WTC11 (cell line): Measurements from ENCODE around the gene OCA2. TPM values are rescaled to one million over a fixed set of nuclear protein-coding genes. Genes with fewer than 3 reads are reported as not detected.
A peak's percentile ranks its signal among the peaks of the same experiment; 100 is the strongest.

Experiments
- ATAC-seq: fragments of 200-7000 bp; cut with Tn5 transposase; 2 replicates; pipeline ENCODE4 v1.10.0; 2021; ENCODE audit warnings: mild to moderate bottlenecking, moderate library complexity
- CTCF ChIA-PET: fragments of 300-600 bp; sonication (Branson Sonifier 250); formaldehyde crosslinking; loops from one replicate; lab custom pipeline; 2021; ENCODE audit warnings: antibody characterized with exemption; lab: Charles Lee
- POLR2A ChIA-PET: fragments of 350-600 bp; sonication (Branson Sonifier 250); formaldehyde crosslinking; loops from one replicate; lab custom pipeline; 2021; ENCODE audit warnings: antibody characterized with exemption; lab: Charles Lee
- DNase-seq: peaks from one replicate; pipeline ENCODE4 v3.0.0; 2021; ENCODE audit warnings: low spot score
- H3K27ac Mint-ChIP-seq: 2 replicates; pipeline ENCODE4 v1.8.0; 2021; ENCODE audit warnings: mixed read lengths
- H3K27me3 Mint-ChIP-seq: 2 replicates; pipeline ENCODE4 v1.8.0; 2021; ENCODE audit warnings: low read depth, mild to moderate bottlenecking, moderate library complexity, mixed read lengths
- H3K36me3 Mint-ChIP-seq: 2 replicates; pipeline ENCODE4 v1.8.0; 2021; ENCODE audit warnings: mixed read lengths
- H3K4me1 Mint-ChIP-seq: 2 replicates; pipeline ENCODE4 v1.8.0; 2022; ENCODE audit warnings: mixed read lengths
- H3K4me3 Mint-ChIP-seq: 2 replicates; pipeline ENCODE4 v1.8.0; 2021; ENCODE audit warnings: mild to moderate bottlenecking, moderate library complexity, mixed read lengths
- H3K9me3 Mint-ChIP-seq: 2 replicates; pipeline ENCODE4 v1.8.0; 2021; ENCODE audit warnings: mixed read lengths
- ATF1 ChIP-seq: sonication (generic); formaldehyde crosslinking; IDR thresholded peaks from 2 replicates; pipeline ENCODE4 v1.8.1; 2023; ENCODE audit warnings: mild to moderate bottlenecking, moderate library complexity, missing genetic modification reagents
- ATF2 ChIP-seq: sonication (generic); formaldehyde crosslinking; IDR thresholded peaks from 2 replicates; pipeline ENCODE4 v1.8.1; 2022; ENCODE audit warnings: low read depth, missing genetic modification reagents, borderline replicate concordance
- CREB1 ChIP-seq: sonication (generic); formaldehyde crosslinking; IDR thresholded peaks from 2 replicates; pipeline ENCODE4 v1.8.0; 2023; ENCODE audit warnings: mild to moderate bottlenecking, missing genetic modification reagents
- E2F4 ChIP-seq: sonication (generic); formaldehyde crosslinking; IDR thresholded peaks from 2 replicates; pipeline ENCODE4 v1.8.1; 2022; ENCODE audit warnings: low read depth, mild to moderate bottlenecking, moderate library complexity, missing genetic modification reagents, borderline replicate concordance
- ELF4 ChIP-seq: sonication (generic); formaldehyde crosslinking; IDR thresholded peaks from 2 replicates; pipeline ENCODE4 v1.8.1; 2022; ENCODE audit warnings: low read depth, mild to moderate bottlenecking, moderate library complexity, missing genetic modification reagents
- FOXP1 ChIP-seq: sonication (generic); formaldehyde crosslinking; IDR thresholded peaks from 2 replicates; pipeline ENCODE4 v1.8.0; 2022; ENCODE audit warnings: missing genetic modification reagents, mild to moderate bottlenecking, moderate library complexity, borderline replicate concordance
- GABPB1 ChIP-seq: sonication (generic); formaldehyde crosslinking; IDR thresholded peaks from 2 replicates; pipeline ENCODE4 v1.8.1; 2023; ENCODE audit warnings: mild to moderate bottlenecking, missing genetic modification reagents
- GRHL2 ChIP-seq: fragments of 250-450 bp; sonication (Bioruptor Pico); IDR thresholded peaks from 2 replicates; pipeline ENCODE4 v1.8.0; 2022; ENCODE audit warnings: mild to moderate bottlenecking, moderate library complexity; ENCODE audit not compliant: insufficient replicate concordance, severe bottlenecking
- MXD4 ChIP-seq: fragments of 250-450 bp; sonication (Bioruptor Pico); IDR thresholded peaks from 2 replicates; pipeline ENCODE4 v1.8.0; 2021; ENCODE audit warnings: mild to moderate bottlenecking, moderate library complexity, borderline replicate concordance
- NFATC4 ChIP-seq: fragments of 250-450 bp; sonication (Bioruptor Pico); IDR thresholded peaks from 2 replicates; pipeline ENCODE4 v1.9.0; 2021; ENCODE audit warnings: mild to moderate bottlenecking
- NR2C2 ChIP-seq: sonication (generic); formaldehyde crosslinking; IDR thresholded peaks from 2 replicates; pipeline ENCODE4 v1.8.0; 2022; ENCODE audit warnings: mild to moderate bottlenecking, missing genetic modification reagents
- NR3C1 ChIP-seq: sonication (generic); formaldehyde crosslinking; conservative IDR thresholded peaks from 2 replicates; pipeline ENCODE4 v1.8.1; 2023; ENCODE audit warnings: low read depth, mild to moderate bottlenecking, missing genetic modification reagents
- RELA ChIP-seq: sonication (generic); formaldehyde crosslinking; IDR thresholded peaks from 2 replicates; pipeline ENCODE4 v1.8.1; 2022; ENCODE audit warnings: missing genetic modification reagents, mild to moderate bottlenecking, borderline replicate concordance
- TEAD4 ChIP-seq: sonication (generic); formaldehyde crosslinking; IDR thresholded peaks from 2 replicates; pipeline ENCODE4 v1.8.0; 2022; ENCODE audit warnings: mild to moderate bottlenecking, missing genetic modification reagents
- TP53 ChIP-seq: sonication (generic); formaldehyde crosslinking; IDR thresholded peaks from 2 replicates; pipeline ENCODE4 v1.8.1; 2023; ENCODE audit warnings: mild to moderate bottlenecking, missing genetic modification reagents
- USF1 ChIP-seq: sonication (generic); formaldehyde crosslinking; IDR thresholded peaks from 2 replicates; pipeline ENCODE4 v1.8.0; 2022; ENCODE audit warnings: mild to moderate bottlenecking, missing genetic modification reagents
- ZNF232 ChIP-seq: sonication (generic); formaldehyde crosslinking; IDR thresholded peaks from 2 replicates; pipeline ENCODE4 v1.8.0; 2022; ENCODE audit warnings: mild to moderate bottlenecking, missing genetic modification reagents
- ZNF317 ChIP-seq: sonication (generic); formaldehyde crosslinking; IDR thresholded peaks from 2 replicates; pipeline ENCODE4 v1.8.1; 2023; ENCODE audit warnings: low read depth, mild to moderate bottlenecking, moderate library complexity, missing genetic modification reagents, borderline replicate concordance
- ZNF416 ChIP-seq: fragments of 250-450 bp; sonication (Bioruptor Pico); IDR thresholded peaks from 2 replicates; pipeline ENCODE4 v1.9.0; 2021; ENCODE audit warnings: mild to moderate bottlenecking, inconsistent platforms
- ZNF512 ChIP-seq: sonication (generic); formaldehyde crosslinking; IDR thresholded peaks from 2 replicates; pipeline ENCODE4 v1.8.1; 2022; ENCODE audit warnings: missing genetic modification reagents, borderline replicate concordance
- total RNA-seq: library from RNA; stranded (reverse); gene quantifications from 3 replicates; pipeline ENCODE4 v1.2.3, GENCODE V29; 2021
- TF ChIP-seq, protein P1 (sequence below): sonication (generic); formaldehyde crosslinking; IDR thresholded peaks from 2 replicates; pipeline ENCODE4 v1.8.0; 2022; ENCODE audit warnings: mild to moderate bottlenecking, missing genetic modification reagents
- TF ChIP-seq, protein P2 (sequence below): fragments of 250-450 bp; sonication (Bioruptor Pico); conservative IDR thresholded peaks from 2 replicates; pipeline ENCODE4 v1.9.0; 2021; ENCODE audit warnings: mild to moderate bottlenecking
- TF ChIP-seq, protein P3 (sequence below): sonication (generic); formaldehyde crosslinking; IDR thresholded peaks from 2 replicates; pipeline ENCODE4 v1.8.0; 2023; ENCODE audit warnings: missing genetic modification reagents

Gene OCA2
- total RNA-seq, 1 experiment from 2014 or later: 0.39 TPM

GRCh38 chr15:27725731-27726130 lies 373.4 kb downstream of the OCA2 start:
- H3K9me3 Mint-ChIP-seq: peaks cover 6% of the 10 kb centered on the region; the same call in 1 of the 2 replicates
- CTCF ChIA-PET: interaction anchor here (1.9 to 2.1 kb wide), 2 partner anchors 45 to 296 kb away, joined by 8 to 9 read pairs; no protein-coding TSS in a partner anchor
- peaks cover 11% of the 10 kb centered on the region for H3K4me1 Mint-ChIP-seq
- no peak overlapping the region for H3K4me3 Mint-ChIP-seq
- TF ChIP-seq MXD4 (CRISPR knock-in tag): no peak
- TF ChIP-seq NR3C1 (CRISPR knock-in tag): no peak
- TF ChIP-seq NFATC4 (CRISPR knock-in tag): no peak
- TF ChIP-seq, all 79 proteins: peak for 0
- H3K27ac Mint-ChIP-seq: no peak overlapping the region
- ATAC-seq (no peak), DNase-seq (no peak)
- no peaks in the 10 kb centered on the region for H3K36me3 Mint-ChIP-seq
- POLR2A ChIA-PET: no interaction called here
- no peaks in the 10 kb centered on the region for H3K27me3 Mint-ChIP-seq

DNA sequence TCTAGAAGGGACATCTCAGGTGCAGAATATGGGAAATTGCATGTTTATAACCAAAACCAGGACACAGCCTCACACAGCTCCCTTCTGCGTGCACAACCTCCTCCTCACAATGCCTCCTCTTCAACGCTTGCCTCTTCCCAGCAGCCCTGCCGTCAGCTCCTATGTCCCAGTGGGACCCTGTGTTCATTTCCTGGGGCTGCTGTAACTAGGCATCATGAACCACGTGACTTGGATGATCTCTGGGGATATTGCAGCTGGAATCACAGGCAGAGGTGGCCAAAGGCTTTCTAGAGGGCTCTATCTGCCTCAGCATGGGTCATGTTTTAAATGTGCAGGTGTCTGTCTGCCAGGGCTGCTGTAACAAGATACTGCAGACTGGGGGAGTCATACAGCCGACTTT lies 375.3 kb downstream of the OCA2 start:
- POLR2A ChIA-PET: no interaction called here
- no peaks in the 10 kb centered on the region for H3K36me3 Mint-ChIP-seq
- no peak overlapping the region for H3K27ac Mint-ChIP-seq
- peaks cover 10% of the 10 kb centered on the region for H3K9me3 Mint-ChIP-seq
- TF ChIP-seq ZNF512 (no peak), ZNF317 (CRISPR knock-in tag) (0 out of 2 replicates have a peak, but pooled peaks have one; percentile 8), TEAD4 (no peak), FOXP1 (CRISPR knock-in tag) (no peak)
- H3K27me3 Mint-ChIP-seq: no peaks in the 10 kb centered on the region
- no peak overlapping the region for H3K4me3 Mint-ChIP-seq
- CTCF ChIA-PET: interaction anchor here (0.7 kb wide), 1 partner anchor 9 kb away, joined by 3 read pairs; no protein-coding TSS in a partner anchor
- H3K4me1 Mint-ChIP-seq: peaks cover 11% of the 10 kb centered on the region
- ATAC-seq (peak; percentile 32; the same call in 1 of the 2 replicates), DNase-seq (no peak)

GRCh38 chr15:27722102-27722501 lies 377.0 kb downstream of the OCA2 start:
- peaks cover 11% of the 10 kb centered on the region for H3K4me1 Mint-ChIP-seq
- POLR2A ChIA-PET: no interaction called here
- H3K27me3 Mint-ChIP-seq: no peaks in the 10 kb centered on the region; the same call in 1 of the 2 replicates
- no peak overlapping the region for H3K4me3 Mint-ChIP-seq
- no peak for TF ChIP-seq CREB1 (CRISPR knock-in tag)
- no peak for TF ChIP-seq RELA (CRISPR knock-in tag)
- TF ChIP-seq NR2C2 (CRISPR knock-in tag): no peak
- TF ChIP-seq GABPB1 (CRISPR knock-in tag): no peak
- TF ChIP-seq, protein P1, sequence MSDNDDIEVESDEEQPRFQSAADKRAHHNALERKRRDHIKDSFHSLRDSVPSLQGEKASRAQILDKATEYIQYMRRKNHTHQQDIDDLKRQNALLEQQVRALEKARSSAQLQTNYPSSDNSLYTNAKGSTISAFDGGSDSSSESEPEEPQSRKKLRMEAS: no peak
- no peak for TF ChIP-seq TEAD4
- TF ChIP-seq ZNF416 (CRISPR knock-in tag): no peak
- TF ChIP-seq TP53 (CRISPR knock-in tag): no peak
- no peak for TF ChIP-seq GRHL2 (CRISPR knock-in tag)
- no peak for TF ChIP-seq ELF4 (CRISPR knock-in tag)
- TF ChIP-seq E2F4 (CRISPR knock-in tag): no peak
- TF ChIP-seq ATF1 (CRISPR knock-in tag): no peak
- no peak for TF ChIP-seq MXD4 (CRISPR knock-in tag)
- TF ChIP-seq, protein P2, sequence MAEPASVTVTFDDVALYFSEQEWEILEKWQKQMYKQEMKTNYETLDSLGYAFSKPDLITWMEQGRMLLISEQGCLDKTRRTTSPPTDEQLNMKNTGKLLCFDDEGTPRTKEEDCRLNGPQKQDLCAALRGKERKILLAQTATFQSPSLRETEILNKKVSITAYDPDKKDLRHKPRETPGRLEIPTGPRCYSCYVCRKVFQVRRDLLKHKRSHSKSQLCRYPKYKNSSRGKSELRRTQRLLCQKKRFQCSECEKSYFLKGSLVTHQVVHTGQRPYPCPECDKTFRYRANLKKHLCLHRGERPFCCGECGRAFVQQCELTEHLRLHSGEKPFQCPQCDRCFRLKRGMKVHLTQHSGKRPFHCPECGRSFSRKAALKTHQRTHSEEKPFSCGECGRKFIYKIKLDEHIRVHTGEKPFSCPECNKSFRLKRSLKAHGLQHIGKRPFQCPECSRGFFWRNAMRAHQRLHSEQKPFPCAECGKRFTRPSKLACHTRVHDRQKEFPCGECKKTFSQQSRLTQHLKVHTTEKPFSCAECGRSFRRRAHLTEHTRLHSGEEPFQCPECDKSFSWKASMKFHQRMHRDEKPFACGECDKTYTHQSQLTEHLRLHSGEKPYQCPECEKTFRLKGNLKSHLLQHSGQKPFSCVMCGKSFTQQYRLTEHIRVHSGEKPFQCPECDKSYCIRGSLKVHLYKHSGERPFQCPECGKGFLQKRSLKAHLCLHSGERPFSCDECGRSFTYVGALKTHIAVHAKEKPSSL (CRISPR knock-in tag): no peak
- no peak for TF ChIP-seq ZNF232 (CRISPR knock-in tag)
- TF ChIP-seq, protein P3, sequence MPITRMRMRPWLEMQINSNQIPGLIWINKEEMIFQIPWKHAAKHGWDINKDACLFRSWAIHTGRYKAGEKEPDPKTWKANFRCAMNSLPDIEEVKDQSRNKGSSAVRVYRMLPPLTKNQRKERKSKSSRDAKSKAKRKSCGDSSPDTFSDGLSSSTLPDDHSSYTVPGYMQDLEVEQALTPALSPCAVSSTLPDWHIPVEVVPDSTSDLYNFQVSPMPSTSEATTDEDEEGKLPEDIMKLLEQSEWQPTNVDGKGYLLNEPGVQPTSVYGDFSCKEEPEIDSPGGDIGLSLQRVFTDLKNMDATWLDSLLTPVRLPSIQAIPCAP (CRISPR knock-in tag): no peak
- no peak for TF ChIP-seq NR3C1 (CRISPR knock-in tag)
- TF ChIP-seq USF1 (CRISPR knock-in tag): no peak
- TF ChIP-seq ATF2: no peak
- TF ChIP-seq, all 79 proteins: peak for 0
- CTCF ChIA-PET: no interaction called here
- no peak overlapping the region for H3K27ac Mint-ChIP-seq
- no peak for ATAC-seq
- H3K9me3 Mint-ChIP-seq: peaks cover 25% of the 10 kb centered on the region
- peaks cover 5% of the 10 kb centered on the region; the same call in 1 of the 2 replicates for H3K36me3 Mint-ChIP-seq
- no peak for DNase-seq
